Stimulated activated CD4-positive, alpha-beta T cell treated with anti-CD3 and anti-CD28 coated beads, Interleukin-2, amount 100 ng/mL, for 48 hours (primary cell): ENCODE results near the gene EVL.

Experiments used
- DNase-seq, 2 donors: peaks; one replicate each; pipeline ENCODE4 v3.0.0-alpha.2; 2020

The EVL gene

GRCh38 chr14:100067481-100067880 is 2.3 kb downstream of the EVL start:
- no peak for DNase-seq

GRCh38 chr14:100067971-100068959 is 3.0 kb downstream of the EVL start:
- DNase-seq = peak; percentile 75 to 76

- DNase-seq = no peak
Observed at GRCh38 chr14:100069161-100069800, 4.1 kb downstream of the EVL start.

- no peak for DNase-seq
Observed at GRCh38 chr14:100070310-100070709, 5.1 kb downstream of the EVL start.

- no peak for DNase-seq
Observed at GRCh38 chr14:100071545-100071944, 6.3 kb downstream of the EVL start.

GRCh38 chr14:100072783-100073346 is 7.6 kb downstream of the EVL start:
- DNase-seq = no peak

- DNase-seq = no peak
Observed at GRCh38 chr14:100073576-100074430, 8.6 kb downstream of the EVL start.

- DNase-seq = no peak
Observed at GRCh38 chr14:100074431-100075100, 9.3 kb downstream of the EVL start.

- no peak for DNase-seq
Observed at GRCh38 chr14:100075681-100076080, 10.5 kb downstream of the EVL start.

GRCh38 chr14:100076133-100076532 is 10.9 kb downstream of the EVL start:
- no peak for DNase-seq

GRCh38 chr14:100076606-100077005 is 11.4 kb downstream of the EVL start:
- no peak for DNase-seq

GRCh38 chr14:100077441-100077840 is 12.2 kb downstream of the EVL start:
- DNase-seq = no peak

- DNase-seq = no peak
Observed at GRCh38 chr14:100078216-100078803, 13.1 kb downstream of the EVL start.

- DNase-seq = peak in 1 of 2 donors; percentile 62
Observed at GRCh38 chr14:100078997-100079725, 13.9 kb downstream of the EVL start.

GRCh38 chr14:100079726-100080005 is 14.4 kb downstream of the EVL start:
- no peak for DNase-seq

GRCh38 chr14:100080206-100080605 is 15.0 kb downstream of the EVL start:
- DNase-seq = no peak

GRCh38 chr14:100081997-100082625 is 16.9 kb downstream of the EVL start:
- DNase-seq = no peak

GRCh38 chr14:100082723-100083122 is 17.5 kb downstream of the EVL start:
- DNase-seq = no peak

GRCh38 chr14:100083706-100084105 is 18.5 kb downstream of the EVL start:
- DNase-seq = no peak

GRCh38 chr14:100084591-100084990 is 19.4 kb downstream of the EVL start:
- DNase-seq = no peak

GRCh38 chr14:100085462-100085861 is 20.2 kb downstream of the EVL start:
- no peak for DNase-seq
